Measurements from ENCODE around the gene LTB4R2.

Gene LTB4R2

DNA sequence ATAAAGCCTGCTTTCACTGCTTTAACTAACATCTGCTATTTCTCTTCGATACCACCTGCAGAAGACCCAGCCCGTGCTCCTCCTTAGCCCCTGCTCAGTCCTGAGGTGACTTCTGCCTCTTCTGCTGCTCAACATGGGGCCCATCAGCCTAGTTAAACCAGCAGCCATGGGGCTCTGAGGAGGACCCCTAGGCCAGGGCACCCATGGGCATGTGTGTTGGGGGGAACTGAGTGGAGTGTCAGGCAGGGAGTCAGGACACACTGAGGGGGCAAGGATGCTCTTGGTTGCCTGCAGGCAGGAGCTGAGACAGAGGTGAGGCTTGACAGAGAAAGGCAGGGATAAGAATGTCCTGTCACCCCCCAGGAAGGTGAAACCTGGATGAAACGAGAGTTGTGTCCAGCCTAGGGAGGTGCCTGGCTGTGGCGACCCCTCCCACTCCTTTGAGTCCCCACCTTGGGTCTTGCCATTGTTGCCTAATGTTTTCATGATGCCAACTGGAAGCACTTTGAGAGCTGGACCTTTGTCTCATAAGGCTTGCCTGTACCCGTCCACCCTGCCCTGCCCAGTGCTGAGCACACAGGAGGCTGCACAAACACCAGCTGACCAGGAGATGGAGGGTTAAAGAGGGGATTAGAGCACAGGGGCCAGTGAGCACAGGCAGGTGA, 26.0 kb upstream of the LTB4R2 start:
- TF ChIP-seq POLR2AphosphoS5 (IDR thresholded peaks at IDR 0.05; ENCODE audit: low read depth, low read length) (no peak), POLR2A (IDR thresholded peaks at IDR 0.05; ENCODE audit: low read depth, low read length) (no peak), POU2F2 (IDR thresholded peaks at IDR 0.05; ENCODE audit: low read depth, low read length) (no peak), TAF1 (IDR thresholded peaks at IDR 0.05; ENCODE audit: low read depth, low read length) (no peak), PAX5 (IDR thresholded peaks at IDR 0.05; ENCODE audit: insufficient read depth, low read length, severe bottlenecking) (no peak), SPI1 (IDR thresholded peaks at IDR 0.05; ENCODE audit: low read depth, low read length) (no peak)
- FAIRE-seq, result no peak
- DNase-seq (ENCODE audit: insufficient read length, low spot score), result no peak

DNA sequence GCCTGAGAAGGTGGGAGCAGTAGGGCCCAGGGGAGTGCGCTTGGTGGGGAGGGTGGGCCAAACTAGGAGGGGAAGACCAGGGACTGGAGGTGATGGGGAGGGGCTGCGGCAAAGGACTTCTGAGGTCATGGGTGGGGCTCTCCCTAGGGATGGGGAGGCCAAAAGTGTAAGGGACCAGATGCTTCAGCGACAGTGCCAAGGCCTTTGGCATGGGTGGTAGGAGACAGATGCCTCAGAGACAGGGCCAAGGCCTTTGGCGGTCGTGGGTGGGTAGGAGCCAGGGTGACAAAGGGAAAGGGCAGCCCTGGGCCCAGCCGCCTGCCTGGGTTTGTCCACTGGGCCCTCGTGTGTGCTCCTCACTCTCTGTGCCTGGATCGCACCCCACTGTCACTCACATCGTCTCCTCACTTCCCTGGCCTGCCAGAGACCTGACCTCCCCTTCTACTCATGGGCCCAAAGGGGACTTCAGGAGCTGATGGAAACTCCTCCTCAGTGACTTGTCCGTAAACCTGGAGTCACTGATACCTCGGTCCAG, 25.4 kb upstream of the LTB4R2 start:
- no peak for FAIRE-seq
- TF ChIP-seq PAX5 (IDR thresholded peaks at IDR 0.05; ENCODE audit: insufficient read depth, low read length, severe bottlenecking), result no peak
- TF ChIP-seq POU2F2 (IDR thresholded peaks at IDR 0.05; ENCODE audit: low read depth, low read length), result no peak
- TF ChIP-seq POLR2AphosphoS5 (IDR thresholded peaks at IDR 0.05; ENCODE audit: low read depth, low read length), result no peak
- no peak for TF ChIP-seq SPI1 (IDR thresholded peaks at IDR 0.05; ENCODE audit: low read depth, low read length)
- TF ChIP-seq TAF1 (IDR thresholded peaks at IDR 0.05; ENCODE audit: low read depth, low read length), result no peak
- TF ChIP-seq POLR2A (IDR thresholded peaks at IDR 0.05; ENCODE audit: low read depth, low read length), result no peak
- DNase-seq (ENCODE audit: insufficient read length, low spot score), result no peak

- TF ChIP-seq POU2F2 (IDR thresholded peaks at IDR 0.05; ENCODE audit: low read depth, low read length) (no peak), POLR2AphosphoS5 (IDR thresholded peaks at IDR 0.05; ENCODE audit: low read depth, low read length) (no peak), TAF1 (IDR thresholded peaks at IDR 0.05; ENCODE audit: low read depth, low read length) (no peak), POLR2A (IDR thresholded peaks at IDR 0.05; ENCODE audit: low read depth, low read length) (no peak), SPI1 (IDR thresholded peaks at IDR 0.05; ENCODE audit: low read depth, low read length) (no peak), PAX5 (IDR thresholded peaks at IDR 0.05; ENCODE audit: insufficient read depth, low read length, severe bottlenecking) (no peak)
- DNase-seq (ENCODE audit: insufficient read length, low spot score) (no peak), FAIRE-seq (no peak)
Measured at GRCh38 chr14:24285351-24285750, 24.6 kb upstream of the LTB4R2 start.

- TF ChIP-seq POLR2A (IDR thresholded peaks at IDR 0.05; ENCODE audit: low read depth, low read length) (no peak), POU2F2 (IDR thresholded peaks at IDR 0.05; ENCODE audit: low read depth, low read length) (no peak), PAX5 (IDR thresholded peaks at IDR 0.05; ENCODE audit: insufficient read depth, low read length, severe bottlenecking) (no peak), TAF1 (IDR thresholded peaks at IDR 0.05; ENCODE audit: low read depth, low read length) (no peak), SPI1 (IDR thresholded peaks at IDR 0.05; ENCODE audit: low read depth, low read length) (no peak), POLR2AphosphoS5 (IDR thresholded peaks at IDR 0.05; ENCODE audit: low read depth, low read length) (no peak)
- FAIRE-seq, result no peak
- no peak for DNase-seq (ENCODE audit: insufficient read length, low spot score)
Measured at GRCh38 chr14:24286996-24287395, 22.9 kb upstream of the LTB4R2 start.

DNA sequence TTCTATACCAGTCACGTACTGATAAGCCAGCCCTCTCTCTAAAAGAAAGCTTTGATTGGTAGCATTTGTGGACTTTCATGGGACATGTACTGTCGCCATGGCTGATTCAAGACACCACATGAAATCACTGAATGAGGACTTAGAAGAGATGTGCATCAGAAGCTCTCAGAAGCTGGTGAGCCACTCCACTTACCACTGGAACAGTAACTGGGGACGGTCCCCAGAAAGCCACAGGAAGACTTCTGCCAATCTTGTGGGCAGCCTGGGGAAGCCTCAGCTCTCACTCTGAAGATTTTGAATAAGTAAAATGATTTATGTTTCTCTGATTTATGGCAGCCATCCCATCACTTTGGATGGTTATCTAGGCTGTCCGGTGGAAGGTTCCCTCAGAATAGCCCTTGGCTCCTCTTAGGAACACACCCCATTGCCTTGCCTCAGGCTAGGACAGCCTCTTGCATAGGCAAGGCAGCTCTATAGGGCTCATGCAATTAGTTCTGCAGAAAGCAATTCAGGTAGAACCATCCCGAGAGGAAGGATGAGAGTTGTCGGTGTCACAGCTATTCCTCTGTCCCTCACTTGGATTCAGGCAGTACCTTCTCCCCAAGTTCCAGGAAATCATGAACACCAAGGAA, 20.2 kb upstream of the LTB4R2 start:
- no peak for DNase-seq (ENCODE audit: insufficient read length, low spot score)
- no peak for FAIRE-seq
- no peak for TF ChIP-seq PAX5 (IDR thresholded peaks at IDR 0.05; ENCODE audit: insufficient read depth, low read length, severe bottlenecking)
- TF ChIP-seq POU2F2 (IDR thresholded peaks at IDR 0.05; ENCODE audit: low read depth, low read length), result no peak
- no peak for TF ChIP-seq TAF1 (IDR thresholded peaks at IDR 0.05; ENCODE audit: low read depth, low read length)
- no peak for TF ChIP-seq POLR2AphosphoS5 (IDR thresholded peaks at IDR 0.05; ENCODE audit: low read depth, low read length)
- TF ChIP-seq SPI1 (IDR thresholded peaks at IDR 0.05; ENCODE audit: low read depth, low read length), result no peak
- TF ChIP-seq POLR2A (IDR thresholded peaks at IDR 0.05; ENCODE audit: low read depth, low read length), result no peak

- no peak for FAIRE-seq
- DNase-seq (ENCODE audit: insufficient read length, low spot score), result no peak
- TF ChIP-seq POLR2A (IDR thresholded peaks at IDR 0.05; ENCODE audit: low read depth, low read length), result no peak
- no peak for TF ChIP-seq POLR2AphosphoS5 (IDR thresholded peaks at IDR 0.05; ENCODE audit: low read depth, low read length)
- no peak for TF ChIP-seq PAX5 (IDR thresholded peaks at IDR 0.05; ENCODE audit: insufficient read depth, low read length, severe bottlenecking)
- no peak for TF ChIP-seq POU2F2 (IDR thresholded peaks at IDR 0.05; ENCODE audit: low read depth, low read length)
- no peak for TF ChIP-seq SPI1 (IDR thresholded peaks at IDR 0.05; ENCODE audit: low read depth, low read length)
- no peak for TF ChIP-seq TAF1 (IDR thresholded peaks at IDR 0.05; ENCODE audit: low read depth, low read length)
Measured at GRCh38 chr14:24290746-24291145, 19.2 kb upstream of the LTB4R2 start.

- no peak for DNase-seq (ENCODE audit: insufficient read length, low spot score)
Measured at GRCh38 chr14:24291446-24292117, 18.4 kb upstream of the LTB4R2 start.

DNA sequence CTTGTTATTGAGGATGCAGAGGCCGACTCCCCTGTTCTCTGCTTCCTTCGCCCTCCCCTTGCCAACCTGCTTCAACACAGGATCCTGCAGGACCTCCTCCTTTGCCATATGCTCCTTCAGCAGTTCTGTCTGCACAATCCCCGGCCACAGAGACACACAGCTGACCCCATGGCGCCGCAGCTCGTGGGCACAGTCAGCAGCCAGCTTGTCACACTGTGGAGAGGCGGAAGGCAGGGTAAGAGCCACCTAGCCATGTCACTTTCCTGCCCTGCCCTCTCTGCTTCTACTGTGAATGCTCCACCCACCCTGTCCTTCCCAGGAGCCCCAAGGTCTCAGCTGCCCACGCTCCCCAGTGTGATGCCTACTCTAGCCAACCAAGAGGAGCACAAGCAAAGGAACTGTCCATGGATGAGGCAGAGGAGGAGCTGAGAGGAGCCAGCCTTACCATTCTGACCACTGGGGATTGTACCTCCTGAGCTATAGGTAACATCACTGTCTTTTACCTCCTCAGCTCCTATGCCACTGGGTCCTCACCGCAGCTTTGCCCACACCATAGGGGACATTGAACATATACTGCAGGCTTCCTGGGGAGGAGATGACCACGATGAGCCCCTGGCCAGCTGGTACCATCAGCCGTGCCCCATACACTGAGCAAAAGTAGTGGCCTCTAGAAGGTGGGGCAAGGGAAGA, 17.7 kb upstream of the LTB4R2 start:
- DNase-seq (ENCODE audit: insufficient read length, low spot score) (no peak), FAIRE-seq (no peak)
- TF ChIP-seq POLR2AphosphoS5 (IDR thresholded peaks at IDR 0.05; ENCODE audit: low read depth, low read length), result no peak

More at GRCh38 chr14:24291446-24292117, 18.4 kb upstream of the LTB4R2 start:
- no peak for FAIRE-seq
- TF ChIP-seq SPI1 (IDR thresholded peaks at IDR 0.05; ENCODE audit: low read depth, low read length) (no peak), POU2F2 (IDR thresholded peaks at IDR 0.05; ENCODE audit: low read depth, low read length) (no peak), PAX5 (IDR thresholded peaks at IDR 0.05; ENCODE audit: insufficient read depth, low read length, severe bottlenecking) (no peak), POLR2AphosphoS5 (IDR thresholded peaks at IDR 0.05; ENCODE audit: low read depth, low read length) (no peak), POLR2A (IDR thresholded peaks at IDR 0.05; ENCODE audit: low read depth, low read length) (no peak), TAF1 (IDR thresholded peaks at IDR 0.05; ENCODE audit: low read depth, low read length) (no peak)

DNA sequence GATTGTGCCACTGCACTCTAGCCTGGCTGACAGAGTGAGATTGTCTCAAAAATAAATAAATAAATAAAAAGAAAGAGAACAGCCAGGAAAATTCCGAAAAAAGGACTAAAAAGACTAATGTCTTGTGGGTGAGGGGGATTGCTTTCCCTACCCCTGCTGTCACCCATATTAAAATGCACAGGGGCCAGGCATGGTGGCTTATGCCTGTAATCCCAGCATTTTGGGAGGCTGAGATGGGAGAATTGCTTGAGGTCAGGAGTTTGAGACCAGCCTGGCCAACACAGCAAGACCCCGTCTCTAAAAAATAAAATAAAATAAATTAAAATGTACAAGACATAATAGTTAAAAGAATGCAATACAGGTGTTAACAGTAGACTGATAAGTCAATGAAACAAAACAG, 16.4 kb upstream of the LTB4R2 start:
- no peak for TF ChIP-seq SPI1 (IDR thresholded peaks at IDR 0.05; ENCODE audit: low read depth, low read length)
- no peak for TF ChIP-seq POLR2A (IDR thresholded peaks at IDR 0.05; ENCODE audit: low read depth, low read length)
- TF ChIP-seq TAF1 (IDR thresholded peaks at IDR 0.05; ENCODE audit: low read depth, low read length), result no peak
- TF ChIP-seq POLR2AphosphoS5 (IDR thresholded peaks at IDR 0.05; ENCODE audit: low read depth, low read length), result no peak
- TF ChIP-seq POU2F2 (IDR thresholded peaks at IDR 0.05; ENCODE audit: low read depth, low read length), result no peak
- no peak for TF ChIP-seq PAX5 (IDR thresholded peaks at IDR 0.05; ENCODE audit: insufficient read depth, low read length, severe bottlenecking)
- FAIRE-seq (no peak), DNase-seq (ENCODE audit: insufficient read length, low spot score) (no peak)

All from GM12891 (cell line).